Rectal smooth muscle tissue (tissue), 1 donor: ENCODE results near the gene EDDM13.

ENCODE experiments used
- H3K27ac ChIP-seq: one replicate; pipeline ENCODE4 v1.7.0; 2013; ENCODE audit warnings: low read depth, low read length, inconsistent platforms
- H3K27me3 ChIP-seq: one replicate; pipeline ENCODE4 v1.7.0; 2013; ENCODE audit warnings: low read length; ENCODE audit not compliant: control insufficient read depth, insufficient read depth
- H3K36me3 ChIP-seq: one replicate; pipeline ENCODE4 v1.7.0; 2013; ENCODE audit warnings: low read length; ENCODE audit not compliant: control insufficient read depth, insufficient read depth
- H3K4me1 ChIP-seq: one replicate; pipeline ENCODE4 v1.7.0; 2013; ENCODE audit warnings: low read length; ENCODE audit not compliant: control insufficient read depth, insufficient read depth
- H3K4me3 ChIP-seq: one replicate; pipeline ENCODE4 v1.7.0; 2013; ENCODE audit warnings: low read length
- H3K9ac ChIP-seq: one replicate; pipeline ENCODE4 v1.7.0; 2013; ENCODE audit warnings: low read length

Gene EDDM13

GRCh38 chr19:56266051-56266450 is 6.5 kb upstream of the EDDM13 start:
- Histone ChIP-seq H3K4me3 (no peak overlapping the region), H3K36me3 (no peaks in the 10 kb centered on the region), H3K9ac (no peak overlapping the region), H3K27ac (no peak overlapping the region), H3K27me3 (no peaks in the 10 kb centered on the region), H3K4me1 (no peaks in the 10 kb centered on the region)

GRCh38 chr19:56269348-56269747 is 3.2 kb upstream of the EDDM13 start:
- H3K27ac ChIP-seq: no peak overlapping the region
- H3K4me3 ChIP-seq: no peak overlapping the region
- no peak overlapping the region for H3K9ac ChIP-seq
- no peaks in the 10 kb centered on the region for H3K27me3 ChIP-seq
- H3K4me1 ChIP-seq: no peaks in the 10 kb centered on the region
- H3K36me3 ChIP-seq: no peaks in the 10 kb centered on the region

GRCh38 chr19:56270676-56271075 is 1.9 kb upstream of the EDDM13 start:
- H3K4me1 ChIP-seq: no peaks in the 10 kb centered on the region
- H3K9ac ChIP-seq: no peak overlapping the region
- H3K36me3 ChIP-seq: no peaks in the 10 kb centered on the region
- H3K4me3 ChIP-seq: no peak overlapping the region
- no peaks in the 10 kb centered on the region for H3K27me3 ChIP-seq
- no peak overlapping the region for H3K27ac ChIP-seq

GRCh38 chr19:56271151-56271550 is 1.4 kb upstream of the EDDM13 start:
- Histone ChIP-seq H3K27me3 (no peaks in the 10 kb centered on the region), H3K27ac (no peak overlapping the region), H3K9ac (no peak overlapping the region), H3K4me3 (no peak overlapping the region), H3K4me1 (no peaks in the 10 kb centered on the region), H3K36me3 (no peaks in the 10 kb centered on the region)

DNA sequence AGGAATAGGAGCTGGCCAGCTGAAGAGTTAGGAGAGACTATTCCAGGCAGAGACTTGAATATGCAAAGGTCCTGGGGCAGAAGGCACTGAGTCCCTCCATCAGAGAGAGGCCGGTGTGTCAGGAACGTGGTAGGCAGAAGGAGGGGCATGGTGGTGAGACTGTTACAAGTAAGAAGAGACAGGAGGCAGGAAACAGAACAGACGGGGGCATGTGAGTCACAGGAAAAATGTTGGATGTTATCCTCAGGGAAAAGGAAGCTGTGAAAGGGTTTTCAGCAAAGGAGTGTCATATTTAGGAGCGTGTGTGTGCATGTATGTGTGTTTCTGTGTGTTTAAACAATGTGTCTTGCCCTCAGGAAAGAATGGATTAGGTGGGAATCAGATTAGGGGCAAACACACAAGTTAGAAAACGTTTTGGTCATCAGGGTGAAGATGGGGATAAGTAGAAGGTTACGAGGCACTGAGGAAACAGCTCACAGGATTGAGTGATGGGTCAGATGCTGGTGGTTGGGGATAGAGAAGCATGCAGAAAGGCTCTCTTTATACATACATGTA is 1.1 kb downstream of the EDDM13 start:
- no peaks in the 10 kb centered on the region for H3K4me1 ChIP-seq
- H3K4me3 ChIP-seq: no peak overlapping the region
- H3K27ac ChIP-seq: no peak overlapping the region
- no peaks in the 10 kb centered on the region for H3K27me3 ChIP-seq
- H3K36me3 ChIP-seq: no peaks in the 10 kb centered on the region
- H3K9ac ChIP-seq: no peak overlapping the region

DNA sequence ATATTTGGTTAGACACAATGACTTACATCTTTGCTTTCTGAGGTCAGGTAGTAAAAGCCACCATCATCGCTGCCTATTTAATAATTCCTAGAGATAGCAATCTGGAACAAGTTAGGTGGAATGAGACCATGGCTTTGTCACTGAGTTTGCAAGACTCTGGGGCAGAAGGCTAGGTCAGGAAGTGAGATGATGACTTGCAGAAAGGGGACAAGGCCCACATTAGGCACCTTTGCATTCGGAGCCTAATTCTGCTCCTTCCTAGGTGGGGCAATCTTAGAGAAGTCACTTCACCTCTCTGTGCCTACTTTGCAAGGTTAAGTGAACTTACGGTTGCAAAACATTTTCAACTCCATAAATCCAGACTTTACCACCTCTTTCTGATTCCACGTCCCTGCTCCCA is 10.3 kb downstream of the EDDM13 start:
- H3K27me3 ChIP-seq: no peaks in the 10 kb centered on the region
- no peaks in the 10 kb centered on the region for H3K4me1 ChIP-seq
- H3K36me3 ChIP-seq: no peaks in the 10 kb centered on the region
- H3K4me3 ChIP-seq: no peak overlapping the region
- no peak overlapping the region for H3K27ac ChIP-seq
- no peak overlapping the region for H3K9ac ChIP-seq

GRCh38 chr19:56284746-56285145 is 12.2 kb downstream of the EDDM13 start:
- no peaks in the 10 kb centered on the region for H3K4me1 ChIP-seq
- H3K9ac ChIP-seq: no peak overlapping the region
- H3K27me3 ChIP-seq: no peaks in the 10 kb centered on the region
- no peaks in the 10 kb centered on the region for H3K36me3 ChIP-seq
- no peak overlapping the region for H3K27ac ChIP-seq
- no peak overlapping the region for H3K4me3 ChIP-seq

GRCh38 chr19:56290104-56290503 is 17.6 kb downstream of the EDDM13 start:
- H3K27ac ChIP-seq: no peak overlapping the region
- no peaks in the 10 kb centered on the region for H3K27me3 ChIP-seq
- no peaks in the 10 kb centered on the region for H3K4me1 ChIP-seq
- no peaks in the 10 kb centered on the region for H3K36me3 ChIP-seq
- no peak overlapping the region for H3K9ac ChIP-seq
- H3K4me3 ChIP-seq: no peak overlapping the region

DNA sequence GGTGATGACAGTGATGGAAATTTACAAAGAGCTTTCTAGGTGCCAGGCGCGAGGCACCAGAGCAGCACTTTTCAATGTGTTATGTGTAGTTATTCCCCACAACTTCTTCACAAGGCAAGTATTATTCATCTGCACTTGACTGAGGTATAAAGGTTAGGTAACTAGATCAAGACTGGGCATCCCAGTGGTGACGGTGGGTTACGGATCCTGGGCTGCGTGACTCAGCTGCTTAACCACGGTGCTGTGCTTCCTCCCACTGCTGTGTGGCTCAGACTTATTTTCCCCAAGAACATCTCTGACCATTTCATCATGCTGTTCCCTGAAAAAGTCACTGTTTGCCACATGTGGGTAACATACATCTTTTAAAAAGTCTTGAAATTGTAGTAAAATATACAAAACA is 19.3 kb downstream of the EDDM13 start:
- Histone ChIP-seq H3K27ac (no peak overlapping the region), H3K36me3 (no peaks in the 10 kb centered on the region), H3K27me3 (no peaks in the 10 kb centered on the region), H3K4me3 (no peak overlapping the region), H3K9ac (no peak overlapping the region), H3K4me1 (no peaks in the 10 kb centered on the region)

DNA sequence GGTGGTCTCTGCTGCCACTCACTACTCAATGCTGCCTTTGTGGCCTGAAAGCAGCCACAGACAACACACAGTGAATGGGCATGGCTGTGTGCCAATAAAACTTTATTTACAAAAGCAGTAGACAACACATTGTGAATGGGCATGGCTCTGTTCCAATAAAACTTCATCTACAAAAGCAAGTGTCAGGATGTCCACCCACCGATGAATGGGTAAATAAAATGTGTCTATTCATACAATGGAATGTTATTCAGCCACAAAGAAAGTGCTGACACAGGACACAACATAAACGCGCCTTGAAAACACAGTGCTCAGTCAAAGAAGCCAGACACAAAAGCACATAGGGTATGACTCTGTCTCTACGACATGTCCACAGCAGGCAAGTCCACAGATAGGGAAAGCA is 22.0 kb downstream of the EDDM13 start:
- H3K9ac ChIP-seq: no peak overlapping the region
- no peak overlapping the region for H3K27ac ChIP-seq
- H3K27me3 ChIP-seq: no peaks in the 10 kb centered on the region
- H3K36me3 ChIP-seq: no peaks in the 10 kb centered on the region
- no peak overlapping the region for H3K4me3 ChIP-seq
- no peaks in the 10 kb centered on the region for H3K4me1 ChIP-seq

DNA sequence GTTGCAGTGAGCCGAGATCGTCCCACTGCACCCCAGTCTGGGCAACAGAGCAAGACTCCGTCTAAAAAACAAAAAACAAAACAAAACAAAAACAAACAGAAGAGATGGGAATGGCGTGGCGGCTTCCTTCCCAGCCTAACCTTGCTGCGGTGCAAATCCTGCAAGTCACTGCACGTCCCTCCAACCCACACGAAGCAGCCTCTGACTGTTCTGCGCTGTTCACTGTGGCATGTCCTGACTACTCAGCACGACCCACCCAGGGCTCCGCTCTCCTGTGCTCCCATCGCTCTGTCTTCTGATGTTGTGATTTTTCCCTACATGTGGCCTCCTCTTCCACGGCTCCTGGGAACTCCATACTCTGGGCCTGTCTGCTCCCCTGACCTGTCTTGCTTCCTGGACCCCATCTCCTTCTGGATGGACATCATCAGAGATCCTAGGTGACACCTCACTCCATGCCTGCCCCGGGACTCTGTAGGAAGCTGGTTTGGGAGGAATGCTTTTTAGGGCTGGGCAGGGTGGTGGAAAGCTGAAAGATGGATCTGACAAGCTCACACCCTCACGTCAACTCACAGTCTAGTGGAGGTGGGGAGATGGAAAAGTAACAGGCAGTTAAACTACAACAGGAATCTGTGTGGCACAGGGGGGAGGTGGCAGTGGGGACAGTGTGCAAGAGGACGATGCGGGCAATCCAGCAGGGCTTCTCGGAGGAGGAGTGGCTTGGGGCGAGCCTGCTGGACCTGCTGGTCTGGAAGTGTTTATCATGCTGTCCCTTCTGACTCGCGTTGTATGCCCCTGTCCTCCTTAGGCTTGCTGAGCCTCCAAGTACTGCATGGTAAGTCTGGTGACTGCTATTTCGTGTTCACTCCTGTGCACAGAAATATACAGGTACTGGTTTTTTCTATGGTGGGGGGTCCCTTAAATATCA is 23.2 kb downstream of the EDDM13 start:
- no peak overlapping the region for H3K9ac ChIP-seq
- H3K27ac ChIP-seq: no peak overlapping the region
- no peaks in the 10 kb centered on the region for H3K36me3 ChIP-seq
- H3K4me1 ChIP-seq: no peaks in the 10 kb centered on the region
- no peaks in the 10 kb centered on the region for H3K27me3 ChIP-seq
- no peak overlapping the region for H3K4me3 ChIP-seq

- H3K9ac ChIP-seq: no peak overlapping the region
- H3K4me3 ChIP-seq: no peak overlapping the region
- H3K36me3 ChIP-seq: no peaks in the 10 kb centered on the region
- H3K27me3 ChIP-seq: no peaks in the 10 kb centered on the region
- H3K4me1 ChIP-seq: no peaks in the 10 kb centered on the region
- no peak overlapping the region for H3K27ac ChIP-seq
Observed at GRCh38 chr19:56297010-56297409, 24.5 kb downstream of the EDDM13 start.

- Histone ChIP-seq H3K4me1 (no peaks in the 10 kb centered on the region), H3K4me3 (no peak overlapping the region), H3K27me3 (no peaks in the 10 kb centered on the region), H3K27ac (no peak overlapping the region), H3K9ac (no peak overlapping the region), H3K36me3 (no peaks in the 10 kb centered on the region)
Observed at GRCh38 chr19:56299688-56300087, 27.1 kb downstream of the EDDM13 start.
